GM18502 (cell line): Measurements from ENCODE around the gene IGSF3.

Experiments used
- ATAC-seq: cut with Tn5 transposase; IDR thresholded peaks from one replicate; pipeline ENCODE4 v1.9.1; 2021; ENCODE audit warnings: mild to moderate bottlenecking; ENCODE audit not compliant: unreplicated experiment, poor library complexity

IGSF3 gene

GRCh38 chr1:116667575-116668105, at the start of gene IGSF3:
IGSF3 (minus strand) TSS chr1:116667733; CDS start chr1:116666326, 1,407 bp downstream.
- peak; percentile 70 for ATAC-seq

- ATAC-seq, result no peak
These were observed 49.8 kb upstream of the IGSF3 start for GRCh38 chr1:116717318-116717717.

GRCh38 chr1:116716391-116716790, 48.9 kb upstream of the IGSF3 start:
- ATAC-seq, result no peak

- ATAC-seq, result no peak
These were observed 45.9 kb upstream of the IGSF3 start for GRCh38 chr1:116713474-116713873.

GRCh38 chr1:116712510-116712909, 45.0 kb upstream of the IGSF3 start:
- no peak for ATAC-seq

GRCh38 chr1:116711263-116711840, 43.8 kb upstream of the IGSF3 start:
- ATAC-seq, result no peak

GRCh38 chr1:116710420-116711262, 43.1 kb upstream of the IGSF3 start:
- ATAC-seq, result no peak

- ATAC-seq, result no peak
These were observed 42.2 kb upstream of the IGSF3 start for GRCh38 chr1:116709666-116710167.

GRCh38 chr1:116708255-116708900, 40.8 kb upstream of the IGSF3 start:
- no peak for ATAC-seq

GRCh38 chr1:116706841-116707240, 39.3 kb upstream of the IGSF3 start:
- no peak for ATAC-seq

- no peak for ATAC-seq
These were observed 38.6 kb upstream of the IGSF3 start for GRCh38 chr1:116706123-116706522.

- no peak for ATAC-seq
These were observed 36.7 kb upstream of the IGSF3 start for GRCh38 chr1:116704278-116704677.

- no peak for ATAC-seq
These were observed 32.1 kb upstream of the IGSF3 start for GRCh38 chr1:116699605-116700004.

GRCh38 chr1:116698244-116698595, 30.7 kb upstream of the IGSF3 start:
- ATAC-seq, result no peak

- ATAC-seq, result no peak
These were observed 30.2 kb upstream of the IGSF3 start for GRCh38 chr1:116697548-116698243.

- ATAC-seq, result no peak
These were observed 27.0 kb upstream of the IGSF3 start for GRCh38 chr1:116694524-116694923.

- no peak for ATAC-seq
These were observed 26.4 kb upstream of the IGSF3 start for GRCh38 chr1:116693759-116694480.

GRCh38 chr1:116692879-116693278, 25.3 kb upstream of the IGSF3 start:
- ATAC-seq, result no peak

GRCh38 chr1:116690849-116691406, 23.4 kb upstream of the IGSF3 start:
- ATAC-seq, result no peak
